Stimulated activated CD4-positive, alpha-beta T cell treated with anti-CD3 and anti-CD28 coated beads, Interleukin-15, amount 100 ng/mL, for 1 hour (primary cell): Measurements from ENCODE around the gene SLC34A1.
"Not testable (repeated sequence)": the region's sequence is repeated elsewhere in the genome, so short reads cannot be mapped to it uniquely, and the experiment has no call there.

ENCODE experiments used
- DNase-seq, 2 donors: peaks; one replicate each; pipeline ENCODE4 v3.0.0-alpha.2; 2020; ENCODE audit warnings: low read depth in 1 of 2, low spot score in 1 of 2

The SLC34A1 gene

DNA sequence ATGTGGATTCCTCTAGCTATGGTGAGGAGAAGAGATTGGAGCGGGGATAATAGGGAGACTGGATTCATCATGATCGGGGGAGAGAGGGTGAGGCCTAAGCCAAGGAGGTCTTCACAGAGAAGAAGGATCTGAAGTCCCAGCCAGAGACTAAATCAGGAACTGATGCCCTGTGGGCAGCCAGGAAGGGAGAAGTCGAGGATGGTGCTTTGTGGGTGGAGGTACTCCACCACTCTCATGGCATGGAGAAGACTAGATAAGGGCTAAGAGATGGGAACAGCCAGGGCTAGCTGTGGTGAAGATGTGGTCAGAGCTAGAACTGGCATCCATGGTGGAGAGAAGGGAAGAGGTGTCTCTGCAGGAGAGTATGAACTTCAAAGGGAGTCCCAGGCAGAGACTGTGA, 29.5 kb upstream of the SLC34A1 start:
- DNase-seq, result no peak

DNA sequence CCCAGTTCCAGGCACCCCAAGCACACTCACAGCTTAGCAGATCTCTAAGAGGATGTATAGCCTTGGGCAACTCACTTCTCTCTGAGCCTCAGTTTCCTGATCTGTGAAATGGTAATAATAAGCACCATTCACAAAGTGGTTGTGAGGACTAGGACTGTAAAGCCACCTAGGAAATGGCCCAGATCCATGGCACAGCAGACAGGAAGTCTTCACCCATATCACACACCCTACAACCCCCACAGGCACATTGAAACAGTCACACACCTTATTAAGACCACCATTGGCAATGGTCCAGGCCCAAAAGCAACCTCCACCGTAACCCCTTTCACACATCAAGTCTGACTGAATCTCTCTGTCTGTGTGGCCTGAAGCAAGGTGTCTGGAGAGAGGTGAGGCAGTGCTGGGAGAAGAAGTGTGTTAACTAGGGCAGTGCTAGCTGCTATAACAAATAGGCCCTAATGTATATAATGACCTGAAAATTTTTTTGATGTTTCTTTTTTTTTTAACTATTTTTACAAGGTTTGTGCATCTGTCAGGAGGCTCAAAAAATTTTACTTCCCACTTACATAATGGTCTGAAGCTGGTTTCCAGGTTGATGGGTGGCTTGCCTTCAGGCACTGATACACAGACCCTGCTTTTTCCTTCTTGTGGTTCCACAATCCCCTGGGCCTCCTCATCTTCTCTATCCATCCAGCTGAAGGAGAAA, 28.9 kb upstream of the SLC34A1 start:
- DNase-seq, result no peak

DNA sequence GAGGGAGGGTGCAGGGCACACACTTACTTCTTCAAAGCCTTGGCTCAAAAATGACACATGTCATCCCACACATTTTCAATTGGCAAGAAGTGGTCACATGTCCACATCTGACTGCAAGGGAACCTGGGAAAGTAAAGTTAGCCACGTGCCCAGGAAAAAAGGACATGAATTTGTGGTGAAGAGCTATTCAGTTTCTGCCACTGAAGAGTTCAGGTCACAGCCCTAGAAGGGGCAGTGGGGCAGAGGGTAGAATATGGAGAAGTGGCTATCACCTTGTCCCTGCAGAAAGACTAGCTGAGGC, 28.4 kb upstream of the SLC34A1 start:
- DNase-seq, result no peak

DNA sequence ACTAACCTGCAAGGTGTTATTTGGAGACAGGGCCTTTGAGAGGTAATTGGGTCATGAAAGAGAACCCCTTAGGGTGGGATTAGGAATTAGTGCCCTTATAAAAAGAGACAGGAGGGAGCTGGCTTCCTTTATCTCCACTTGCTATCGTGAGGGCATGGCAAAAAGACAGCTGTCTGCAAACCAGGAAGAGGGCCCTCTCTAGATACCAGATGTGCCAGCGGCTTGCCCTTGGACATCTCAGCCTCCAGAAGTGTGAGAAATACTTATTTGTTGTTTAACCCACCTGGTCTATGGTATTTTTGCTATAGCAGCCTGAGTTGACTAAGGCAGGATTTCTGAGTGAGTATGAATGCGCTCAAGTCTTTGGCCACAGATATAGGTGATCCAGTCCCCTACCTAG, 27.5 kb upstream of the SLC34A1 start:
- no peak for DNase-seq

DNA sequence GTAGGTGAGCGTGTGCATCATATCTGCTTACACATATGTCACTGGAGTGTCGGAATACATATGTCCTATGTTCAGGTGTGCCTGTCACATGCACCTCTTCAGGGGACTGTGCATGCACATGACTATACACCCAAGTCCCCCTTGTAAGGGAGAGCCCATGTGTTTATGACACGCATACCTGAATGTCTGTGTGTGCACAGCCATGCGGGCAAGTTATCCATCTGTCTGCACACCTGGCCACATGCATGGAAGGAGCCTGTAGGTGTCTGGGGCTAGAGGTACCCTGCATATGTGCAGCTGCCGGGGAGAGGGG, 27.1 kb upstream of the SLC34A1 start:
- no peak for DNase-seq

DNA sequence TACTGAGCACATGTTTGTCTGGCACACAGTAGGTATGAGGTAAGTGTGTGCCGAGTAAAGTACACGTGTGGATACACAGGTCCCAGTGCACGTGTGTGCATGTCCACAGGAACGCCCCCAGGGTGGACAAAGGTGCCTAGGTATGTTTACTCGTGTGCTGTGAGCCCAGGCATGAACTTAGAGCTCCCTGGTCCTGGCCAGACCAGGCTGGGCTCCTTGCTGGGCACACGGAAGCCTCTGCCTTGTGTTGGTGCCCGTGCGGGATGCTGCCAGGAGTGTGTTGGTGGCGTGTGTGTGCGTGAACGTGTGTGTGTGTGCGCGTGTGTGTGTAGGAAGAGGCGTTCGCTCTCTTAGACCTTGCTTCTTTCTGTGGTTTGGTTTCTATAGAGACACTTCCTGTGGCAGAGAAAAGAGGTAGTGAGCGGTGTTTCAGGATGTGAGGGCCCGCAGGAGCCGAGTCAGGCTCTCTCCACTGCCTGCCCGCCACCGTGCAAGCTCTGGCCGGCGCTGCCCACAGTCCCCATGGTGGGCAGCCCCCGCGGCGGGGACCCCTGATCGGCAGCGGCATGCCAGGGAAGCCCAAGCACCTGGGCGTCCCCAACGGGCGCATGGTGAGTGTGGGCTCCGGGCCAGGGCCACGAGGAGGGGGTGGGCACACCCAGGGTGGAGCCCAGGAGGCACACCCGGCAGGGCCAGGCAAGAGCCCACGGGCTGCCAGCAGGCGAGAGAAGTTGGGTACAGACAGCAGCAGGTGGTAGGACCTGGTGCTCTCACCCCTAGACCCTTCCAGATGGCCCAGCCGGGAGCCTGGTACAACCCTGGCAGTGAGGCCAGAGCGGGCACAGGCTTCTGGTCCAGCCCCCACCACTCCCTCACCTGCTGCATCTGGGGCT, 26.5 kb upstream of the SLC34A1 start, which contains the start of gene RGS14:
TSS of gene RGS14 (plus strand) at position 466 of the 893 bp plus-strand sequence. CDS start at position 567, 101 bp downstream.
- peak; percentile 34 to 40 for DNase-seq

DNA sequence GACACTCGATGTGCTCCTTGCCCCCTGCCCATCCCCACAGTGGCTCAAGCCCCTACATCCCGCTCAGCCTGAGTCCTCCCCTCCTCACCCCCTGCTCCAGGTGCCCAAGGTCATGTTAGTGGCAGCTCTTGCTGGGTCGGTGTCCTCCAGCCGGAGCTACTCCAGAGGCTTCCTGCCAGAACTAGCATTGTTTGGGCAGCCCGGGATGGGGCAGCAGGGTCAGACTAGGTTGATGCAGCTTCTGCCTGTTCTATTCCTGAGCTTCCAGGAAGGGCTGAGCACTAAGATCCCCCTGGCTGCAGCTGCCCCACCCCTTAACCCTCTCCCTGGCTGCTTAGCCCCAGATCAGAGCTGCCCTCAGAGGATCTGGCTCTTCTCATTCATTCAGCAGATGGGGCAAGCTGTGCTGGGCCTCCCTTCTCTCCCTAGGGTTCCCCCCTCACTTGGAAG, 25.8 kb upstream of the SLC34A1 start:
- no peak for DNase-seq

DNA sequence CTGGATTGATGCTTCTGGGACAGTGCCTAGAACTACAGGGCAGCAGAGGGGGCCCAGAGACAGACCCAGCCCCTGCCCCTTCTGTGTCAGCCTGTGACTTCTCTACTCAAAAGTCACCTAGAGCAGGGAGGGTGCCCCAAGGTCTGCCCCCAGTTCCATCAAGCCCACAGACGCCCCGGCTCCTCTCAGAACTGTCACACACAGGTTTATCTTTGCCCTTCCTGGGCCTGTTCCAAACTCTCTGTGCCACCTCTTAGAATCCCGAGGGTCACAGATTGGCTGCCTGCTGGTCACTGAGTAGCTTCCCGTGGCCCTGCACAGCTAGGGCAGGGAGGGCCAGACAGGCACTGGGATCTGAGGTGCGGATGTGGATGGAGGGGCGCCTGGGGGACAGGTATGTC, 24.8 kb upstream of the SLC34A1 start:
- no peak for DNase-seq

DNA sequence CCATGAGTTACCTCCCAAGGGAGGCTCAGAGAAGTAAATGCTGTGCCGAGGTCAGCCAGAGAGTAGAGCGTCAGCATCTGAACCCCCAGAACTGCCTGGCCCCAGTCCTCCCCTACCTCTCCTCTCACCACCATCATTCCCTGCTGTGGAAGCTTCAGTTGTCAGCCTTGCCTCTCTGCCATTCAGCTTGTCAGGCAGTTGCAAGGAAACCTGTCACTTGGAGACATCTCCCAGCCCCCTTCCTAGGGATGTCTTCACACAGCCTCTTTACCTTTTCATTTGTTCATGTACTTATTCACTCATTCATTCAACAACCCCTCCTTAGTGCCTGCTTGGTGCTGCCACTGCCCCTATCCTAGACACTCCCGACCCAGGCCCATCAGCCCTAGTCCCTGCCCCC, 24.4 kb upstream of the SLC34A1 start:
- DNase-seq, result no peak

DNA sequence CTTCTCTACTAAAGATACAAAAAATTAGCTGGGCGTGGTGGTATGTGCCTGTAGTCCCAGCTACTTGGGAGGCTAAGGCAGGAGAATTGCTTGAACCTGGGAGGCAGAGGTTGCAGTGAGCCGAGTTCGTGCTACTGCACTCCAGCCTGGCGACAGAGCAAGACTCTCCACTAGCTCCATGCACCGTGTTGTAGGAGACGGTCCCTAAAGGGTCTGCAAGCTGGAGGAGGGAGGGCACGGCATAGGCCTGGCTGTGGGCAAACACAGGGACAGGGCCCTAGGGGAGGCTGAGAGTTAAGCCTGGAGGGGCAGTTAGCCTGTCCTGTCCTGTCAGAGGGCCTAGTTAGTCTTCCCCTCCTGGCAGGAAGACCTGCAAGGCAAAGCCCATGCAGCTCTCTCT, 23.5 kb upstream of the SLC34A1 start:
- not testable (repeated sequence) for DNase-seq

DNA sequence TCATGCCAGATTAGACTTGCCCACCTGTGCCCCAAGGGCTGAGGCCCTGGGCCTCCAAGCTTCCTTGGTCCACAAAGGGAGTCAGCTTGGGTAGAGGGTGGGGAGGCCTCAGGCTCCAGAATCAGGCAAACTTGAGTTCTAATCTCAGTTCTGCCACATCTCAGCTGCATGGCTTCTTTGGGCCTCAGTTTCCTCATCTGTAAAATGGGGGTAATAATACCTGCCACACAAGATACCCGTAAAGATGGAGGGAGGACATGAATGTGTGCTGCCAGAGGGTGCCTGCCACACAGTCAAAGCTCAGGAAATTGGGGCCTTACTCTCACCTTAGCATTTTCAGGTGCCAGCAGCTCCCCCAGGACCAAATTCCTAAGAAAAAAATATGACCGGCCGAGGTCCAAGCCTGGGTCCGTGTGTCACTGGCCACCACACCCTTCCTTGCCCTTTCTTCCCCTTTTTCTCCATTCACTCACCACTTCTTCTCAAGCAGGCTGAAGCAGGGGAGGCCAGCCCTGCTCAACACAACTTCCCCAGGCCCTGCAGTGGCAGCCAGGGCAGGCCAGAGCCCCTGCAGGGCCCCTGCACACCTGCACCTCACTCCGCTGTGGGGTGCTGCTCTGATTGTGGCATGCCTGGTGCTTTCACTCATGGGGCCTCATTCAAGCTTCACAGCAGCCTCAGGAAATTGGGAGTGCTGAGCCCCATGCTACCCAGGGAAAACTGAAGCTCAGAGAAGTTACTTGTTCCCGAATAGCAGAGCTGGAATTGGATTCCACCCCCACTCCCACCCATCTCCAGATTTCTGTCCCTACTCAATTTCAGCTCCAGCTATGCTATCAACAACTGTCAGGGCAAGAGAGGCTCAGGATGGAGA, 22.6 kb upstream of the SLC34A1 start:
- DNase-seq, result no peak

DNA sequence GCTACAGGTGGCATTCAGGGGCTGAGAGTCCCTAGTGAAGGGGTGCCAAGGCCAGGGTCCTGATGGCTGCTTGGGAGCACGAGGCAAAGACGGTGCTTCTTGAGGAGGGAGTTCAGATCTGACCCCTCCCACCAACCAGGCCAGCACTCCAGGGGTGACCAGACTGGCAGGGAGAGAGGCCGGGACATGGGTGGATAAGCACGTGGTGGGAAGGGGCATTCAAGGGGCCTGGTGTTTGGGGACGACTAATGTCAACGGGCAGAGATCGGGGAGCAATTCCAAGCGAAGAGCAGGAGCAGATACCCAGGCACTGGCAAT, 22.0 kb upstream of the SLC34A1 start:
- no peak for DNase-seq

DNA sequence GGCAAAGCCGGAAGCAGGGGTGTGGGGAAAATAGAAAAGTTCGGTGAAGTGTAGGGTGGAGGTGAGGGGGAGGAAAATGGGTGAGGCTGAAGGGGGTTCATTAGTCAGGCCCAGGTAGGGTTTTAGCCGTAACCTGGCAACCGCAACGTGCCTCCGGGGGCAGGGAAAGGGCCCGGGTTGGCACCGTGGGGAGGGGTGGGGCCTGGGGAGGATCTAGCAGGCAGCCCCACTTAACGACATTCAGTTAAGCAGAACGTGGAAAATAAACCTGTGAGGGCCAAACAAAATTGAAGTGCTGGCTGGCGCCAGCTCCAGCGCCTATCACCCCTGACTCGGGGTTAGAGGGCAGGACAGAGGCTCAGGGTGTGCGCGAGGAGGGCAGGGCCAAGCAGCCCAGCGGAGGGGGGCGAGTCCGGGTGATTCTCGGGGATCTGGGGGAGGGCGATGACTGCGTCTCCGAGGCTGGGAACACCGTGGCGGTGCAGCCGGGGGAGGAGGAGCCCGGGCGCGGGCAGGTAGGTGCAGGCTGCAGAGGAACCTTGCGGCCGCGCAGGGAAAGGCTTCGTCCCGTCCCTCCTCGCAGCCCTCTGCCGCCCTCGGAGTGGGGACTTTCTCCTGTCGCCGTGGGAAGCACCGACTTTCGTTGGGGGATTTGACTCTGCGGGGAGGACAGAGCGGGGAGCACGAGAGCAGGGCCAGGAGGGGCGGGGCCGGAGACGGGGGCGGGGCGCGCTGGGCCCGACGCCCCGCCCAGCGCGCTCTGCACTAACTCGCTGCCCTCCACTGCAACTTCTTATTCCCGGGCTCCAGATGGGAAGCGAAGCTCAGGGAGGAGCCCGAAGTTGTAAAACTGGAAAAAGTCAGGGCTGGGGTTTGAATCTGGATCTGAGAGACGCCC, 21.4 kb upstream of the SLC34A1 start:
- peak in 1 of 2 donors; percentile 65 for DNase-seq

DNA sequence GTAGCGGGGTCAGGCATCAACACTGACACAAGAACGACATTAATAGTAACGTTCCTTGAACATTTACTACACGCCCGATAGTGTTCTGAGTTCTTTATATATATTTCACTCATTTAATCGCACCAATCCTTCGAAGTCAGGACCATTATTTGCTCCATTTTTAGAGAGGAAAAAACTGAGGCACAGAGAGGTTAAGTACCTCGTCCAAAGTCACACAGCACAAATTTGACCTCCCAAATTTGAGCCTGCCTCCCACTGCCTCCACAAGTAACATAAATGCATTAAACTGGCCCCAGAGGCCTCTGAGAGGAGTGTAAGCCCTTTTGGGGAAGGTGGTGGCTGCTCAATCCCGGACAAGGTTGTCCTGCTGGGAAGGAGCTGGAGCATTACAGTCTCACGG, 20.7 kb upstream of the SLC34A1 start:
- DNase-seq, result no peak

DNA sequence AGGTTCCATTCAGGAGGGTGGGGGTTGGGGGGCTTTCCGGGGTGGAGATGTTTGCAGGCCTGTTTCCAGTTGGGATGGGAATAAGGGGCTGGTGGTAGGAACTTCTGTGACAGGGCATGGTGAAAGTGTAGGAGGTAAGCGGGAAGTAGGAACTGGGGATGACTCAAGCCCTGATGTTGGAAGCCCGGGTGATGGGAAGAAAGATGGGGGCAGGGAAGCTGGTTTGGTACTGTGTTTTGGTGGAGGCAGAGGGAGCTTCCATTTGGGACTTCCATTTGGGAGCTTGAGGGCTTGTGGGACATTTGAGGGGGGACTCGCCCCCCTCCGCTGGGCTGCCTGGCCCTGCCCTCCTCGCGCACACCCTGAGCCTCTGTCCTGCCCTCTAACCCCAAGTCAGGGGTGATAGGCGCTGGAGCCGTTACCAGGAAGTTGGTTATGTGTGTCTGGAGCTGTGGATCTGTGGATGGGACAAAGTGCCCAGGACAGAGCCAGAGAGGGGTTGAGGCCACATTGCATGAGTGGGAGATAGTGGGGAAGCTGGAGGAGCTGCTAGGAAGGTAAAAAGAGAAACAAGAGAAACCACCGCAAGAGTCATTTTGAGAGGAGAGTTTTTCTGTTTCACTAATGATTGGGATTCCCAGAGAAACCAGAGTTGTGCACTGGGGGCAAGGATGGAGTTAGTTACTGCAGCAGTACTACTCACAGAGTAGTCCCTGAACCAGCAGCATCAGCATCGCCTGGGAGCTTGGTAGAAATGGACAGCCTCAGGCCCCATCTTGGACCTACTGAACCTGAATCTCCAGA, 19.9 kb upstream of the SLC34A1 start:
- DNase-seq, result no peak

DNA sequence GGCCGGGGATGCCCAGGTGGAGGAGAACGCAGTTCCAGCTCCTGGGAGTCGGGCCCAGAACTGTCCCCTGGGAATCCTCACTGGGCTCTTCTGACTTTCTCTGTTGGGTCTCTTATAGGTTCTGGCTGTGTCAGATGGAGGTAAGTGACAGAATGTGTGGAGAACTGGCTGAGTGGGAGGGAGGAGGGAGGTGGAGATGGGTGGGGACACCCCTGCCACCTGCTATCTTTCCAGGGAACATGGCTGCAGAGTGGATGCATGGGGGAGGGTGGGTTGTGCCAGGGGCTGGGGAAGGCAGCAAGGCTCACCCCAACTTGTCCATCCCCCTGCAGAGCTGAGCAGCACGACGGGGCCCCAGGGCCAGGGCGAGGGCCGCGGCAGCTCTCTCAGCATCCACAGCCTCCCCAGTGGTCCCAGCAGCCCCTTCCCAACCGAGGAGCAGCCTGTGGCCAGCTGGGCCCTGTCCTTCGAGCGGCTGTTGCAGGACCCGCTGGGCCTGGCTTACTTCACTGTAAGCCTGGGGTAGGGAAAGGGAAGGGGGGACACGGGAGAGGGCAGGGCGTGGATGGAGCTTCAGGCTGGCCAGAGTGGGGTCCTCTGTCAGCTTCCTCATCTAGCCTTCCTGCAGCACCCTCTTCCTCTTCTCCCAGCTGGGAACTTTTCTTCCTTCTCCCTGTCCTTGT, 18.2 kb upstream of the SLC34A1 start:
- DNase-seq, result no peak

DNA sequence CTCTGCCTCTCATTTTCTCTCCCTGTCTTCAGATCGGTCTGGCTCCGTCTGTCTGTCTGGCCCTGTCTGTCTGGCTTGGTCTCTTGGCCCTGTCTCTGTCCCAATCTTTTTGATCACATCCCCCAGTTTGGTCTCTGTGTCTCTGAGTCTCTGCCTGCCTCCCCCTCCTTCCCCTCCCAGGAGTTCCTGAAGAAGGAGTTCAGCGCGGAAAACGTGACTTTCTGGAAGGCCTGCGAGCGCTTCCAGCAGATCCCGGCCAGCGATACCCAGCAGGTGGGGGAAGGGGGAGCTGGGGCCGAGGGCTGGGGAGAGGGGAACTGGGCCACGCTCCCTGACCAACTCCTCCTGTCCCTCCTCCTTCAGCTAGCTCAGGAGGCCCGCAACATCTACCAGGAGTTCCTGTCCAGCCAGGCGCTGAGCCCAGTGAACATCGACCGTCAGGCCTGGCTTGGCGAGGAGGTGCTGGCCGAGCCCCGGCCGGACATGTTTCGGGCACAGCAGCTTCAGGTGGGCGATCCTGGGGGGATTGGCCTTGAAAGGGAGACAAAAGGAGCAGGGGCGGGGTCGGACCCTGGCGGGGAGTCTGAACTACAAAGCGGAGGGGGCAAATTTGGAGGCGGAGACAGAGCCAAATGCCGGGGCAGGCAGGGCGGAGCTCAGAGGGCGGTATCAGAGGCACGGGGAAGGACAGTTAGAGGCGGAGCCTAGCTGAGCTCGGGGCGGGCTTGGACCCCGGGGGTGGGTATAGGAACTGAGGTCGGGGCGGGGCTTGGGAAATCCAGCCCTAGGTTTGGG, 17.5 kb upstream of the SLC34A1 start:
- DNase-seq, result no peak

DNA sequence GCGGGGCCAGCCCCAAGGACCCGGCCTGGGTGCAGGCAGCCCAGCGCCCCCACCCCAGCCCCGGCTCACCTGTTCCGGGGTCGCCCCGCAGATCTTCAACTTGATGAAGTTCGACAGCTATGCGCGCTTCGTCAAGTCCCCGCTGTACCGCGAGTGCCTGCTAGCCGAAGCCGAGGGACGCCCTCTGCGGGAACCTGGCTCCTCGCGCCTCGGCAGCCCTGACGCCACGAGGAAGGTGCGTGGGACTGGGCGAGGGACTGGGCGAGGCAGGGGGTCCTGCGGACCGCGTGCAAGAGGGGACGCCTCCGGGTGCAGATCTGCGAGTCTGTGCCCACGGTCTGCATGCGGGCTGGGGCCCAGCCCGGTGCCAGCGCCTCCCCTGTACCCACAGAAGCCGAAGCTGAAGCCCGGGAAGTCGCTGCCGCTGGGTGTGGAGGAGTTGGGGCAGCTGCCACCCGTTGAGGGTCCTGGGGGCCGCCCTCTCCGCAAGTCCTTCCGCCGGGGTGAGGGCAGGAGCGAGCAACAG, 16.8 kb upstream of the SLC34A1 start:
- DNase-seq, result no peak
